ENCODE results near the gene AP4M1.

GRCh38 chr7:100053215-100053614 lies 48.2 kb upstream of the AP4M1 start:
- no peak for TF ChIP-seq HNF4A (conservative IDR thresholded peaks at IDR 0.05)
- TF ChIP-seq CTCF (IDR thresholded peaks at IDR 0.05; ENCODE audit: low read depth, low read length, missing input control): peak; percentile 60
- no peak for TF ChIP-seq GABPA (IDR thresholded peaks at IDR 0.05 in 1 of 2, conservative IDR thresholded peaks at IDR 0.05 in 1 of 2)
- no peak for TF ChIP-seq REST (IDR thresholded peaks at IDR 0.05)
- no peak for TF ChIP-seq ATF3 (IDR thresholded peaks at IDR 0.05)
- no peak for TF ChIP-seq MAX (IDR thresholded peaks at IDR 0.05)
- TF ChIP-seq RAD21 (IDR thresholded peaks at IDR 0.05): peak; percentile 87 to 89
- TF ChIP-seq EGR1 (IDR thresholded peaks at IDR 0.05; ENCODE audit: low read depth in 2 of 2): no peak
- no peak for TF ChIP-seq ZBTB33 (IDR thresholded peaks at IDR 0.05)
- TF ChIP-seq YY1 (IDR thresholded peaks at IDR 0.05): no peak
- no peak for TF ChIP-seq TAF1 (conservative IDR thresholded peaks at IDR 0.05)
- TF ChIP-seq JUND (IDR thresholded peaks at IDR 0.05): no peak
